ENCODE data around the gene RNF224.

The RNF224 gene

GRCh38 chr9:137270929-137271695, 43.8 kb downstream of the RNF224 start:
- DNase-seq (ENCODE audit: low read depth in 2 of 3, low spot score in 1 of 3) = no peak

- DNase-seq (ENCODE audit: low read depth in 2 of 3, low spot score in 1 of 3) = no peak
These were observed 44.4 kb downstream of the RNF224 start for GRCh38 chr9:137271696-137272076.

GRCh38 chr9:137272241-137273094, 45.2 kb downstream of the RNF224 start:
- no peak for DNase-seq (ENCODE audit: low read depth in 2 of 3, low spot score in 1 of 3)

GRCh38 chr9:137273095-137273490, 45.8 kb downstream of the RNF224 start:
- no peak for DNase-seq (ENCODE audit: low read depth in 2 of 3, low spot score in 1 of 3)

- no peak for DNase-seq (ENCODE audit: low read depth in 2 of 3, low spot score in 1 of 3)
These were observed 46.5 kb downstream of the RNF224 start for GRCh38 chr9:137273611-137274320.

- no peak for DNase-seq (ENCODE audit: low read depth in 2 of 3, low spot score in 1 of 3)
These were observed 47.9 kb downstream of the RNF224 start for GRCh38 chr9:137275203-137275587.

GRCh38 chr9:137275588-137276472, 48.5 kb downstream of the RNF224 start:
- no peak for DNase-seq (ENCODE audit: low read depth in 2 of 3, low spot score in 1 of 3)

- DNase-seq (ENCODE audit: low read depth in 2 of 3, low spot score in 1 of 3) = no peak
These were observed 49.4 kb downstream of the RNF224 start for GRCh38 chr9:137276473-137277328.

GRCh38 chr9:137277329-137278041, 50.2 kb downstream of the RNF224 start, which contains the start of gene TOR4A:
Gene TOR4A (plus strand): TSS chr9:137277726. CDS start chr9:137278690, 964 bp downstream.
- no peak for DNase-seq (ENCODE audit: low read depth in 2 of 3, low spot score in 1 of 3)

GRCh38 chr9:137278061-137278701, 50.9 kb downstream of the RNF224 start:
- DNase-seq (ENCODE audit: low read depth in 2 of 3, low spot score in 1 of 3) = no peak
